ENCODE results near the gene HPX.

Gene HPX

GRCh38 chr11:6431861-6432260 lies 8.9 kb downstream of the HPX start:
- H3K36me3 ChIP-seq (ENCODE audit: insufficient read depth, low read length): no peaks in the 10 kb centered on the region
- no peak for ATAC-seq (ENCODE audit: insufficient read depth, low read depth)
- H2AFZ ChIP-seq (ENCODE audit: low read depth, low read length): no peak overlapping the region
- no peak overlapping the region for H3K4me3 ChIP-seq (ENCODE audit: low read depth in 1 of 2, low read length in 2 of 2)
- no peak overlapping the region for H3K9ac ChIP-seq (ENCODE audit: low read depth, low read length)
- no peak overlapping the region for H3K27ac ChIP-seq (ENCODE audit: low read length)
- no peaks in the 10 kb centered on the region for H3K4me1 ChIP-seq (ENCODE audit: insufficient read depth, low read length)
- H3K4me2 ChIP-seq (ENCODE audit: insufficient read depth, low read length): no peak overlapping the region
- H3K27me3 ChIP-seq (ENCODE audit: insufficient read depth, low read length, poor library complexity): no peaks in the 10 kb centered on the region
- TF ChIP-seq EZH2 (IDR thresholded peaks at IDR 0.05; ENCODE audit: borderline replicate concordance, low read depth, low read length, severe bottlenecking) (no peak), CTCF (IDR thresholded peaks at IDR 0.05; ENCODE audit: borderline replicate concordance, extremely low read depth, low read length, poor library complexity, severe bottlenecking) (no peak)
- no peak for DNase-seq
- no peaks in the 10 kb centered on the region for H3K9me3 ChIP-seq (ENCODE audit: insufficient read depth, low read length, severe bottlenecking)
- H4K20me1 ChIP-seq (ENCODE audit: insufficient read depth, low read length): no peaks in the 10 kb centered on the region
- H3K79me2 ChIP-seq (ENCODE audit: insufficient read depth, low read length): no peaks in the 10 kb centered on the region

GRCh38 chr11:6427516-6427915 lies 13.3 kb downstream of the HPX start:
- TF ChIP-seq EZH2 (IDR thresholded peaks at IDR 0.05; ENCODE audit: borderline replicate concordance, low read depth, low read length, severe bottlenecking) (no peak), CTCF (IDR thresholded peaks at IDR 0.05; ENCODE audit: borderline replicate concordance, extremely low read depth, low read length, poor library complexity, severe bottlenecking) (no peak)
- Histone ChIP-seq H3K27me3 (ENCODE audit: insufficient read depth, low read length, poor library complexity) (peaks cover 6% of the 10 kb centered on the region), H3K79me2 (ENCODE audit: insufficient read depth, low read length) (no peaks in the 10 kb centered on the region), H4K20me1 (ENCODE audit: insufficient read depth, low read length) (no peaks in the 10 kb centered on the region), H3K27ac (ENCODE audit: low read length) (no peak overlapping the region), H3K4me2 (ENCODE audit: insufficient read depth, low read length) (no peak overlapping the region), H3K36me3 (ENCODE audit: insufficient read depth, low read length) (no peaks in the 10 kb centered on the region), H3K9ac (ENCODE audit: low read depth, low read length) (no peak overlapping the region), H2AFZ (ENCODE audit: low read depth, low read length) (no peak overlapping the region), H3K4me1 (ENCODE audit: insufficient read depth, low read length) (no peaks in the 10 kb centered on the region), H3K4me3 (ENCODE audit: low read depth in 1 of 2, low read length in 2 of 2) (no peak overlapping the region), H3K9me3 (ENCODE audit: insufficient read depth, low read length, severe bottlenecking) (no peaks in the 10 kb centered on the region)
- DNase-seq (no peak), ATAC-seq (ENCODE audit: insufficient read depth, low read depth) (no peak)

- no peak for ATAC-seq (ENCODE audit: insufficient read depth, low read depth)
- H3K4me1 ChIP-seq (ENCODE audit: insufficient read depth, low read length): peaks cover 6% of the 10 kb centered on the region; the same call in 1 of the 2 replicates
- H4K20me1 ChIP-seq (ENCODE audit: insufficient read depth, low read length): no peaks in the 10 kb centered on the region; the same call in 1 of the 2 replicates
- no peak for TF ChIP-seq CTCF (IDR thresholded peaks at IDR 0.05; ENCODE audit: borderline replicate concordance, extremely low read depth, low read length, poor library complexity, severe bottlenecking)
- no peak for TF ChIP-seq EZH2 (IDR thresholded peaks at IDR 0.05; ENCODE audit: borderline replicate concordance, low read depth, low read length, severe bottlenecking)
- H3K27me3 ChIP-seq (ENCODE audit: insufficient read depth, low read length, poor library complexity): peaks cover 30% of the 10 kb centered on the region
- no peaks in the 10 kb centered on the region for H3K9me3 ChIP-seq (ENCODE audit: insufficient read depth, low read length, severe bottlenecking)
- H3K79me2 ChIP-seq (ENCODE audit: insufficient read depth, low read length): no peaks in the 10 kb centered on the region
- H3K4me2 ChIP-seq (ENCODE audit: insufficient read depth, low read length): no peak overlapping the region
- H3K36me3 ChIP-seq (ENCODE audit: insufficient read depth, low read length): no peaks in the 10 kb centered on the region
- no peak overlapping the region for H3K9ac ChIP-seq (ENCODE audit: low read depth, low read length)
- H3K4me3 ChIP-seq (ENCODE audit: low read depth in 1 of 2, low read length in 2 of 2): no peak overlapping the region
- no peak overlapping the region for H2AFZ ChIP-seq (ENCODE audit: low read depth, low read length)
- no peak overlapping the region for H3K27ac ChIP-seq (ENCODE audit: low read length)
- DNase-seq: no peak
Observed at GRCh38 chr11:6420677-6421076, 20.1 kb downstream of the HPX start.

All from DND-41 (cell line).